Subcutaneous adipose tissue (tissue), 4 donors: ENCODE results near the gene ZFPM1. TPM values are rescaled to one million over a fixed set of nuclear protein-coding genes. Genes with fewer than 3 reads are reported as not detected.

ENCODE experiments used
- total RNA-seq, 4 donors: library from RNA; depleted of rRNA; stranded (reverse); fragments of >200 nt; gene quantifications; one replicate each; pipeline ENCODE4 v1.1.0, GENCODE V29; 2016
- TF ChIP-seq, protein P1 (sequence below): fragments of 450-650 bp; IDR thresholded peaks from one replicate; pipeline ENCODE4 v1.5.1; 2016; ENCODE audit warnings: low read depth, mild to moderate bottlenecking, control low read depth, antibody characterized with exemption, moderate library complexity

ZFPM1 gene
- total RNA-seq, 4 donors from 2014 or later: 0.17 to 0.57 (median 0.44) TPM; not detected in 1

DNA sequence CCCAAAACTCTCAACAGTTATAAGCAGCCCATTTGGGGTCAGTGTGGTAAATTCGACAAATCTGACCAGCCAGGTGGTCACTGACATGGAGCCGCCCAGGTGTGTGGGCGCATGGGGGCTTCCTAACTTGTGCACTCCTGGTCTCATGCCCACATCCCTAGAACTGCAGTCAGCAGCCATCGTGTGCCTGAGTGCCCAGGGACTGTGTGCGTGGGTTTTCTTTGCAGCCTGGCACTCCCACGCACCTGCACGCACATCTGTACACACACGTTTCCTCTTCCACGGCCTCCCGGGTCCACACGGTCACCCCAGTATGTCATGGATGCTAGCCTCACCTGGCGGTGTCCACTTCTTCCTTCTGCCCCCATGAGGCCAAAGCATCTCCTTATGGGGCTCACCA is 78.3 kb downstream of the ZFPM1 start:
- TF ChIP-seq, protein P1, sequence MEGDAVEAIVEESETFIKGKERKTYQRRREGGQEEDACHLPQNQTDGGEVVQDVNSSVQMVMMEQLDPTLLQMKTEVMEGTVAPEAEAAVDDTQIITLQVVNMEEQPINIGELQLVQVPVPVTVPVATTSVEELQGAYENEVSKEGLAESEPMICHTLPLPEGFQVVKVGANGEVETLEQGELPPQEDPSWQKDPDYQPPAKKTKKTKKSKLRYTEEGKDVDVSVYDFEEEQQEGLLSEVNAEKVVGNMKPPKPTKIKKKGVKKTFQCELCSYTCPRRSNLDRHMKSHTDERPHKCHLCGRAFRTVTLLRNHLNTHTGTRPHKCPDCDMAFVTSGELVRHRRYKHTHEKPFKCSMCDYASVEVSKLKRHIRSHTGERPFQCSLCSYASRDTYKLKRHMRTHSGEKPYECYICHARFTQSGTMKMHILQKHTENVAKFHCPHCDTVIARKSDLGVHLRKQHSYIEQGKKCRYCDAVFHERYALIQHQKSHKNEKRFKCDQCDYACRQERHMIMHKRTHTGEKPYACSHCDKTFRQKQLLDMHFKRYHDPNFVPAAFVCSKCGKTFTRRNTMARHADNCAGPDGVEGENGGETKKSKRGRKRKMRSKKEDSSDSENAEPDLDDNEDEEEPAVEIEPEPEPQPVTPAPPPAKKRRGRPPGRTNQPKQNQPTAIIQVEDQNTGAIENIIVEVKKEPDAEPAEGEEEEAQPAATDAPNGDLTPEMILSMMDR: no peak

DNA sequence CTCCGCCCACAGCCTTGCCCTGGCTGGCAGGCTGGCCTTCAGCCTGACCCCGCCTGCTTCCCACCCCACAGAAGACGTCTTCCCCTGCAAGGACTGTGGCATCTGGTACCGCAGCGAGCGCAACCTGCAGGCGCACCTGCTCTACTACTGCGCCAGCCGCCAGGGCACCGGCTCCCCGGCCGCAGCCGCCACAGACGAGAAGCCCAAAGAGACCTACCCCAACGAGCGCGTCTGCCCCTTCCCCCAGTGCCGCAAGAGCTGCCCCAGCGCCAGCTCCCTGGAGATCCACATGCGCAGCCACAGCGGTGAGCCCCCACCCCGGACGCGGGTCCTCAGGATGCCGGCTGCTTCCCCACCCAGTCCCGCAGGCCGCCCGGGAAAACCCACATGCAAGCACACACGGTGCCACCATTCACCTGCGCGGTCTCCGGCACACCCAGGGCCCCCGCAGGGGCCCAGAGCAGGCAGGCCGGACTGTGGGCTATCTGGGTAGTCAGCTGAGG is 78.9 kb downstream of the ZFPM1 start:
- TF ChIP-seq, protein P1: no peak

DNA sequence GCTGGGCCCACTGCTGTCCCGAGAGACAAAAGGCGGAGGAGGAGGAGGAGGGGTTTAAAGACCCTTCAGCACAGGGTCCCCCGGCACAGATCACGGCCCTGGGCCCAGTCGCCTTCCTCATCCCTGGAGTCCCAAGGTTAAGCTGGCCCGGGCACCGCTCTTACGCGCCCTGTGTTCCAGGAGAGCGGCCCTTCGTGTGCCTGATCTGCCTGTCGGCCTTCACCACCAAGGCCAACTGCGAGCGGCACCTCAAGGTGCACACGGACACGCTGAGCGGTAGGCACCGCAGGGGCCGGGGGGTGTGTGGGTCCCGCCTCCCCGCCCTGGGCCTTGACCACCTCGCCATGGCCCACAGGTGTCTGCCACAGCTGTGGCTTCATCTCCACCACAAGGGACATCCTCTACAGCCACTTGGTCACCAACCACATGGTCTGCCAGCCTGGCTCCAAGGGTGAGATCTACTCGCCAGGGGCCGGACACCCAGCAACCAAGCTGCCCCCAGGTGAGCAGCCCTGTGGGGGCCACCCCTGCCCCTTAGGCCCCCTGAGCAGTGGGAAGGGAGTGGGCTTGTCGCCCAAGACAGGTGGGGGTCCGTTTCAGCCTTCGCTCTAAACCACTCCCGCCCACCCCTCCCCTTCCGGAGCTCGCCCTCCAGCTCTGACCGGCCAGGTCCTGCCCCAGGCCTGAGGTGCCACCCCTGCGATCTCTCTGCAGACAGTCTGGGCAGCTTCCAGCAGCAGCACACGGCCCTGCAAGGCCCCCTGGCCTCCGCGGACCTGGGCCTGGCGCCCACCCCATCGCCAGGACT is 79.6 kb downstream of the ZFPM1 start:
- TF ChIP-seq, protein P1: no peak

DNA sequence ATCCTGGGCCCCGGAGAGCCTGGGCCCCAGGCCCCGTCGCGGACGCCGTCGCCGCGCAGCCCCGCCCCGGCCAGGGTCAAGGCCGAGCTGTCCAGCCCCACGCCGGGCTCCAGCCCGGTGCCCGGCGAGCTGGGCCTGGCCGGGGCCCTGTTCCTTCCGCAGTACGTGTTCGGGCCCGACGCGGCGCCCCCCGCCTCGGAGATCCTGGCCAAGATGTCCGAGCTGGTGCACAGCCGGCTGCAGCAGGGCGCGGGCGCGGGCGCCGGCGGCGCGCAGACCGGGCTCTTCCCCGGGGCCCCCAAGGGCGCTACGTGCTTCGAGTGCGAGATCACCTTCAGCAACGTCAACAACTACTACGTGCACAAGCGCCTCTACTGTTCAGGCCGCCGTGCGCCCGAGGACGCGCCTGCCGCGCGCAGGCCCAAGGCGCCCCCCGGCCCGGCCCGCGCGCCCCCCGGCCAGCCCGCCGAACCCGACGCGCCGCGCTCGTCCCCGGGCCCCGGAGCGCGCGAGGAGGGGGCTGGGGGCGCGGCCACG is 80.4 kb downstream of the ZFPM1 start:
- TF ChIP-seq, protein P1: no peak

DNA sequence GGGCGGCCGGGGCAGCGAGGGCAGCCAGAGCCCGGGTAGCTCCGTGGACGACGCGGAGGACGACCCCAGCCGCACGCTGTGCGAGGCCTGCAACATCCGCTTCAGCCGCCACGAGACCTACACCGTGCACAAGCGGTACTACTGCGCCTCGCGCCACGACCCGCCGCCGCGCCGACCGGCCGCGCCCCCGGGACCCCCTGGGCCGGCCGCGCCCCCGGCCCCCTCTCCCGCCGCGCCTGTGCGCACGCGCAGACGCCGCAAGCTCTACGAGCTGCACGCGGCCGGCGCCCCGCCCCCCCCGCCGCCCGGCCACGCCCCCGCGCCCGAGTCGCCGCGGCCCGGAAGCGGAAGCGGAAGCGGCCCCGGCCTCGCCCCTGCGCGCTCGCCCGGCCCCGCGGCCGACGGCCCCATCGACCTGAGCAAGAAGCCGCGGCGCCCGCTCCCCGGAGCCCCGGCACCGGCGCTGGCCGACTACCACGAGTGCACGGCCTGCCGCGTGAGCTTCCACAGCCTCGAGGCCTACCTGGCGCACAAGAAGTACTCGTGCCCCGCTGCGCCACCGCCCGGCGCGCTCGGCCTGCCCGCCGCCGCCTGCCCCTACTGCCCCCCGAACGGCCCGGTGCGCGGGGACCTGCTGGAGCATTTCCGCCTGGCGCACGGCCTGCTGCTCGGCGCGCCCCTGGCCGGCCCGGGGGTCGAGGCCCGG is 81.0 kb downstream of the ZFPM1 start:
- TF ChIP-seq, protein P1: no peak

DNA sequence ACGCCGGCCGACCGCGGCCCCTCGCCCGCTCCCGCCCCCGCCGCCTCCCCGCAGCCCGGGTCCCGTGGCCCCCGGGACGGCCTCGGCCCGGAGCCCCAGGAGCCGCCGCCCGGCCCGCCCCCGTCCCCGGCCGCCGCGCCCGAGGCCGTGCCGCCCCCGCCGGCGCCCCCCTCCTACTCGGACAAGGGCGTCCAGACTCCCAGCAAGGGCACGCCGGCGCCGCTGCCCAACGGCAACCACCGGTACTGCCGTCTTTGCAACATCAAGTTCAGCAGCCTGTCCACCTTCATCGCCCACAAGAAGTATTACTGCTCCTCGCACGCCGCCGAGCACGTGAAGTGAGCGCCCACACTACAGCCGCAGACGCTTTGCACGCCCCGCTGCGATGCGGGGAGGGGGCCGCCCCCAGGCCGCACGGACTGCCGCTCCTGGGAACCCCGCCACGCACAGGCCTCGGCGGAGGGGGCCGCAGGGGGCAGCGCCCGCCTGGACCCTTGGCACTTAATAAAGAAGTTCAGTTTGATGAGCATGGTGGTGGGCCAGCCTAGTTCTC is 81.6 kb downstream of the ZFPM1 start:
- TF ChIP-seq, protein P1: no peak
